T-helper 17 cell (primary cell): ENCODE data around the gene DNAJB7. TPM values are rescaled to one million over a fixed set of nuclear protein-coding genes. Genes with fewer than 3 reads are reported as not detected.
"Not testable (repeated sequence)": the region's sequence is repeated elsewhere in the genome, so short reads cannot be mapped to it uniquely, and the experiment has no call there.

Experiments
- ATAC-seq: fragments of 150-1000 bp; cut with Tn5 transposase; 2 replicates; pipeline ENCODE4 v1.10.0; 2021; ENCODE audit warnings: mild to moderate bottlenecking, moderate library complexity
- DNase-seq, 3 donors: peaks; one replicate each; pipeline versions ENCODE4 v3.0.0 to v3.0.0-alpha.2; 2020 to 2021
- H3K9me3 ChIP-seq: one replicate; pipeline ENCODE4 v1.7.0; 2013; ENCODE audit warnings: low read length, mild to moderate bottlenecking; ENCODE audit not compliant: control insufficient read depth, poor library complexity, severe bottlenecking
- H3K27ac Mint-ChIP-seq: one replicate; pipeline ENCODE4 v1.8.0; 2022; ENCODE audit warnings: mild to moderate bottlenecking, moderate library complexity, mixed read lengths
- H3K27me3 Mint-ChIP-seq: one replicate; pipeline ENCODE4 v1.8.0; 2022; ENCODE audit warnings: mixed read lengths
- H3K36me3 Mint-ChIP-seq: one replicate; pipeline ENCODE4 v1.8.0; 2022; ENCODE audit warnings: low read depth, mixed read lengths
- H3K4me1 Mint-ChIP-seq: one replicate; pipeline ENCODE4 v1.8.0; 2022; ENCODE audit warnings: mild to moderate bottlenecking, mixed read lengths
- H3K4me3 Mint-ChIP-seq: one replicate; pipeline ENCODE4 v1.8.0; 2022; ENCODE audit warnings: mild to moderate bottlenecking, moderate library complexity, mixed read lengths
- total RNA-seq, 4 donors: library from RNA in 2 of 4; stranded (reverse) in 2 of 4; gene quantifications; one replicate each; pipeline ENCODE4 v1.2.3 and lab custom pipeline; 2022 to 2026

Gene DNAJB7
- total RNA-seq, 2 donors from 2014 or later = not detected

GRCh38 chr22:40826984-40827741 lies 34.8 kb downstream of the DNAJB7 start:
- no peak overlapping the region for H3K4me3 Mint-ChIP-seq
- H3K36me3 Mint-ChIP-seq = peaks cover 5% of the 10 kb centered on the region
- no peak for ATAC-seq
- DNase-seq = no peak
- H3K27me3 Mint-ChIP-seq = no peaks in the 10 kb centered on the region
- H3K4me1 Mint-ChIP-seq = peaks cover 2% of the 10 kb centered on the region
- no peak overlapping the region for H3K27ac Mint-ChIP-seq
- no peaks in the 10 kb centered on the region for H3K9me3 ChIP-seq

GRCh38 chr22:40826292-40826691 lies 35.6 kb downstream of the DNAJB7 start:
- H3K4me1 Mint-ChIP-seq, ATAC-seq, H3K36me3 Mint-ChIP-seq, H3K27ac Mint-ChIP-seq, DNase-seq, H3K4me3 Mint-ChIP-seq, H3K9me3 ChIP-seq, H3K27me3 Mint-ChIP-seq: not testable (repeated sequence)

DNA sequence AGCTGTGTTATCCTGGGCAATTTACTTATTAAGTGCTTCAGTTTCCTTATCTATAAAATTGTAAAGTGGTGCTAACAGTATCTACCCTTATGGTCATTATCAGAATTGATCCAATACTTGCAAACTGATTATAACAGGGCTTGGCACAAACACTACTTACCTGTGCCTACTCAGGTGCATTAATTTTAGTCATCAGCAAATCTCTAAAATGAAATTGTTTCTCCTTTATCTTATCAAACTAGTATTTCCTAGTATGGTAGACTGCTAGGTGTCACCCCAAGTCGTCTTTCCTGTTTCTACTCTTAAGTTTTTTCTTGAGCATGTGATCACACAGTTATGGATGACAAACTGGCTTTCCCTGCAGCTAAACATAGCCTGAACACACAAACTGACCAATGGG lies 38.5 kb downstream of the DNAJB7 start:
- Mint-ChIP-seq H3K4me3 (no peak overlapping the region), H3K4me1 (peaks cover 5% of the 10 kb centered on the region), H3K27me3 (no peaks in the 10 kb centered on the region), H3K27ac (no peak overlapping the region), H3K36me3 (no peaks in the 10 kb centered on the region)
- no peak for ATAC-seq
- no peak for DNase-seq
- H3K9me3 ChIP-seq = no peaks in the 10 kb centered on the region

- no peak for DNase-seq
- Mint-ChIP-seq H3K36me3 (no peaks in the 10 kb centered on the region), H3K27ac (peak overlapping the region; percentile 82), H3K4me1 (peaks cover 26% of the 10 kb centered on the region), H3K27me3 (no peaks in the 10 kb centered on the region), H3K4me3 (peak overlapping the region; percentile 95)
- no peak for ATAC-seq
- H3K9me3 ChIP-seq = no peaks in the 10 kb centered on the region
Observed at GRCh38 chr22:40819599-40820140, 42.2 kb downstream of the DNAJB7 start.

DNA sequence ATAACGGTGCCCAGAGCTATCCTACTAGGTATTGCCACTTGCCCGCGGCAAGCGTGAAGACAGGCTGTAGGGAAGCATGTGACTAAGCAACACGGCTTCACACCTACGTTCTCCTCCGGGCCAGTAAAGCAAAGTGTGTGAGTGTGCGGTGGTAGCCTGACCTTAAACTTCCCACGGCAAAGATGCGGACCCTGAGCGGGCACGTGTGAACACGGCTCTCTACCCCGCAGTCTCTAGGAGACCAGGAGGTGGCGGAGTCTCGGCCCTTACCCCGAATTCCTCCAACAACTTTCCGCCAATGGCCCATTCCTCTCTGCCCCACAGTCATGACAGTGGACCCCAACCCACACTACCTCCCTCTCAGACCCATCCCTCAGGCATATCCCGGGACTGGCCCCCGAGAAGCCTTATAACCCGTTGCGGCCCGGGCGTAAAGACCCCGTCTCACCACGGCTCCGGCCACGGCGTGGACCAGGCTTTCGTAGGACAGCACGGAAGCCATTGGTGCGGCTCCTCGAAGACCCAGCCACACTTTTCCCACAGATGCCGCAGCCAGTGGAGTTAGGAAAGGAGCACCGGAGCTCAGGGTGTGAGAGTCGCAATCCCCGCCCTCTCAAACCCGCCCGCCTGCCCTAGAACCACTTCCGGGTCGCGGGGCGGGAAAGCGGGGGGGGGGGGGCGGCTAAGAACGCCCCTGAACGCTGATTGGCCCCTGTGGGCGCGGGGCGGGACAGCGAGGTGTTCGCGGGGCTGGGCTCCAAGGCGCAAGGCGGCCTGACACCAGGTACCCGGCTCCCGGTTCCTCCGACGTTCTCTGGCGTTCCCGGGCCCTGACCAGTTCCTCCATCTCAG lies 42.9 kb downstream of the DNAJB7 start, which contains the start of gene SLC25A17:
SLC25A17 (minus strand) TSS at position 600 of the 852 bp plus-strand sequence; CDS start at position 502, 98 bp downstream.
- Mint-ChIP-seq H3K27me3 (no peaks in the 10 kb centered on the region), H3K4me1 (peaks cover 29% of the 10 kb centered on the region), H3K4me3 (peak within 1 kb of the TSS; percentile 95), H3K27ac (peak within 1 kb of the TSS; percentile 82), H3K36me3 (no peaks in the 10 kb centered on the region)
- no peaks in the 10 kb centered on the region for H3K9me3 ChIP-seq
- ATAC-seq (peak; percentile 92), DNase-seq (peak; percentile 80 to 86 (median 83))

DNA sequence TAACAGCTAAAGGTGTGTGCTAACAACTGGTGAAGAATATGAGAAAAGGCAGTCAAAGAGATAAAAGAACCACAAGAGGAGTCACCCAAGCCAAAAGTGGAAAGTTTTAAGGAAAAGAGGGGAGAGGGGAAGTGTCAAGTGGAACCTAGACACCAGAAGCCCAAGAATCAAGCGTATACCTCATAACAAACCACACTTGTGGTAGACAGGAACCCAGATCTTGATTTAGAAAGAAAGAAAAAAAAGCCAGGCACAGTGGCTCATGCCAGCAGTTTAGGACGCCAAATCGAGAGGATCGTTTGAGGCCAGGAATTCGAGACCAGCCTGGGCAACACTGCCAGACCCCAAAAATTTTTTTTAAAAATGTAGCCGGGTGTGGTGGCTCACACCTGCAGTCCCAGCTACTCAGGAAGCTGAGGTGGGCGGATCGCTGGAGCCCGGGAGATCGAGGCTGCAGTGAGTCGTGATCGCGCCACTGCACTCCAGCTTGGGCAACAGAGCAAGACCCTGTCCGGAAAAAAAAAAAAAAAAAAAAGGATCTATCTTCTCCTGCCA lies 43.6 kb downstream of the DNAJB7 start:
- H3K27ac Mint-ChIP-seq = peak overlapping the region; percentile 82
- peak in 1 of 3 donors; percentile 10 for DNase-seq
- H3K27me3 Mint-ChIP-seq = no peaks in the 10 kb centered on the region

DNA sequence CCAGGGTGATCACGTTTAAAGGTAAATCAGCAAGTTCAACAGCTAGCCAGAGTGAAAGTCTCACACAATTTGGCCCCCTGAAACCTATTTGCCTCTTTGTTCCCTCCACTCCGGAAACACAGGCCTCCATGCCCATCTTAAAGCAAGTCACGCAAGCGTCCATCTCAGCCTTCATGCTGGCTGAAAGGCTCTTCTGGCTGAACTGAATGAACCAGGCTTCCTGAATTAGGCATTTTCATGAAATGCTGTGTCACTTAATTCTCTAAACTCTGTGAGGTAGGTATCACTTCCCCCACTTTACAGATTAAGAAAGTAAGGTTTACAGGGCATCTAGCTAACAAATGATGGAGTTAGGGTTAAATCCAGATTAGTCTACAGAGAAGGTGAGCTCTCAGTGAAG lies 44.2 kb downstream of the DNAJB7 start:
- no peak for ATAC-seq
- Mint-ChIP-seq H3K27ac (peak overlapping the region; percentile 82), H3K4me3 (peak overlapping the region; percentile 95), H3K36me3 (no peaks in the 10 kb centered on the region), H3K27me3 (no peaks in the 10 kb centered on the region), H3K4me1 (peaks cover 31% of the 10 kb centered on the region)
- H3K9me3 ChIP-seq = no peaks in the 10 kb centered on the region
- no peak for DNase-seq

More for the DNA sequence above, 43.6 kb downstream of the DNAJB7 start:
- H3K4me3 Mint-ChIP-seq = peak overlapping the region; percentile 95
- no peaks in the 10 kb centered on the region for H3K9me3 ChIP-seq
- peaks cover 31% of the 10 kb centered on the region for H3K4me1 Mint-ChIP-seq
- no peaks in the 10 kb centered on the region for H3K36me3 Mint-ChIP-seq
- ATAC-seq = peak; percentile 15

DNA sequence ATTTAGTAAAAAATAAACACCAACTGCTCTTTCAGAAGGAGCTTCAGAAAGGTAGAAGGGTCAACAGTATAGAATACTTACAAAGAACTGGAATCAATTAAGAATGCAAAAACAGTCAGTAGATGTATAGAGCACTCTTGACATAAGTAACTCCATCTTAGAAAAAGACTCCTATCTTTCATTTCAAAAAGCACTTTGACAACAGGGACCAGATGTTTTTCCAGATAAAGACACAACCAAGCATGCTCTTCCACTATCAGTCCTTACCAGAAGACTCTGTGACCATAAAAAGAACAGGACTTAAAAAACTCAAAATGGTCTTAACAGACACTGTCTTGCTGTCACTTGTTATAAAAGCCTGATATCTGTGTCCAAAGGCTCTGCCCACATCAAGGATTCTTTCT lies 48.0 kb downstream of the DNAJB7 start:
- DNase-seq = no peak
- H3K4me1 Mint-ChIP-seq = peaks cover 32% of the 10 kb centered on the region
- no peaks in the 10 kb centered on the region for H3K9me3 ChIP-seq
- H3K36me3 Mint-ChIP-seq = no peaks in the 10 kb centered on the region
- H3K27me3 Mint-ChIP-seq = no peaks in the 10 kb centered on the region
- no peak overlapping the region for H3K27ac Mint-ChIP-seq
- ATAC-seq = no peak
- H3K4me3 Mint-ChIP-seq = no peak overlapping the region

Other genes starting within 250 kb of the DNAJB7 start
- 10 to 100 TPM; 70.1 to 71.5 TPM for gene MRTFA, start 225.4 kb downstream of the DNAJB7 start, total RNA-seq
- not detected for gene MCHR1, start 182.6 kb downstream of the DNAJB7 start, total RNA-seq
- 1 to 10 TPM; 6.9 to 9.0 TPM for gene SLC25A17, start 42.8 kb downstream of the DNAJB7 start, total RNA-seq
- gene ST13, start 5.5 kb downstream of the DNAJB7 start, total RNA-seq = 100 to 1,000 TPM; 114 to 117 TPM
- gene XPNPEP3, start 5.0 kb downstream of the DNAJB7 start, total RNA-seq = 10 to 100 TPM; 13.8 to 16.0 TPM
- gene RBX1, start 89.3 kb upstream of the DNAJB7 start, total RNA-seq = 10 to 100 TPM; 31.3 to 41.9 TPM
- 100 to 1,000 TPM; 168 to 174 TPM for gene EP300, start 230.5 kb upstream of the DNAJB7 start, total RNA-seq